Mesenchymal stem cell (in vitro differentiated cells and primary cell): ENCODE measurements around the gene ZNF473.
"Not testable (repeated sequence)": the region's sequence is repeated elsewhere in the genome, so short reads cannot be mapped to it uniquely, and the experiment has no call there.

ENCODE experiments used
- DNase-seq: peaks from one replicate; pipeline ENCODE4 v3.0.0-alpha.2; 2013
- H2AFZ ChIP-seq: one replicate; pipeline ENCODE4 v1.6.1; 2013; ENCODE audit warnings: low read depth, mild to moderate bottlenecking, control low read depth, inconsistent platforms, low read length, moderate library complexity
- H2AK5ac ChIP-seq: 2 replicates; pipeline ENCODE4 v1.6.1; 2013; ENCODE audit warnings: low read length, moderate library complexity, mild to moderate bottlenecking, inconsistent platforms; ENCODE audit not compliant: severe bottlenecking
- H2BK120ac ChIP-seq: one replicate; pipeline ENCODE4 v1.6.1; 2013; ENCODE audit warnings: low read depth, mild to moderate bottlenecking, inconsistent platforms, low read length, moderate library complexity
- H2BK12ac ChIP-seq, 2 experiments: one replicate each; pipeline ENCODE4 v1.6.1; 2013; ENCODE audit warnings: inconsistent platforms in 2 of 2, low read length in 2 of 2, mild to moderate bottlenecking in 2 of 2, moderate library complexity in 2 of 2, control low read depth in 1 of 2
- H2BK15ac ChIP-seq: one replicate; pipeline ENCODE4 v1.6.1; 2013; ENCODE audit warnings: mild to moderate bottlenecking, low read depth, inconsistent platforms; ENCODE audit not compliant: poor library complexity, severe bottlenecking
- H2BK5ac ChIP-seq: 2 replicates; pipeline ENCODE4 v1.6.1; 2013; ENCODE audit warnings: low read depth, mild to moderate bottlenecking, low read length, control low read depth, inconsistent platforms; ENCODE audit not compliant: poor library complexity, severe bottlenecking
- H3K14ac ChIP-seq, 2 experiments: one replicate each; pipeline ENCODE4 v1.6.1; 2013; ENCODE audit warnings: inconsistent platforms in 2 of 2, low read length in 2 of 2, control low read depth in 1 of 2, mild to moderate bottlenecking in 1 of 2, moderate library complexity in 1 of 2
- H3K18ac ChIP-seq, 2 experiments: one replicate each; pipeline ENCODE4 v1.6.1; 2013; ENCODE audit warnings: inconsistent platforms in 2 of 2, low read length in 2 of 2, control low read depth in 1 of 2, low read depth in 1 of 2, mild to moderate bottlenecking in 1 of 2
- H3K23ac ChIP-seq, 2 experiments: one replicate each; pipeline ENCODE4 v1.6.1; 2013; ENCODE audit warnings: inconsistent platforms in 2 of 2, low read length in 2 of 2, mild to moderate bottlenecking in 2 of 2, moderate library complexity in 2 of 2, control low read depth in 1 of 2
- H3K27ac ChIP-seq: 2 replicates; pipeline ENCODE4 v1.5.1; 2013; ENCODE audit warnings: mild to moderate bottlenecking, moderate library complexity, low read length, control low read depth, inconsistent platforms; ENCODE audit not compliant: poor library complexity, severe bottlenecking
- H3K27me3 ChIP-seq, 2 experiments: 2 replicates each; pipeline versions ENCODE4 v1.6.1 to v1.7.0; 2013; ENCODE audit warnings: low read length in 2 of 2, mild to moderate bottlenecking in 2 of 2, moderate library complexity in 2 of 2, control low read depth in 1 of 2, inconsistent platforms in 1 of 2; ENCODE audit not compliant: control insufficient read depth in 1 of 2, insufficient read depth in 1 of 2
- H3K36me3 ChIP-seq, 2 experiments: 2 replicates each; pipeline versions ENCODE4 v1.6.1 to v1.7.0; 2013; ENCODE audit warnings: low read length in 2 of 2, control low read depth in 1 of 2, inconsistent platforms in 1 of 2, low read depth in 1 of 2, mild to moderate bottlenecking in 1 of 2; ENCODE audit not compliant: insufficient read depth in 2 of 2, control insufficient read depth in 1 of 2
- H3K4ac ChIP-seq, 2 experiments: one replicate each; pipeline ENCODE4 v1.6.1; 2013; ENCODE audit warnings: inconsistent platforms in 2 of 2, low read length in 2 of 2, mild to moderate bottlenecking in 2 of 2, moderate library complexity in 2 of 2, control low read depth in 1 of 2, low read depth in 1 of 2
- H3K4me1 ChIP-seq: 2 replicates; pipeline ENCODE4 v1.6.1; 2013; ENCODE audit warnings: low read depth, low read length, control low read depth; ENCODE audit not compliant: control insufficient read depth, insufficient read depth
- H3K4me2 ChIP-seq: 2 replicates; pipeline ENCODE4 v1.6.1; 2013; ENCODE audit warnings: low read length, mild to moderate bottlenecking, inconsistent platforms; ENCODE audit not compliant: poor library complexity, severe bottlenecking
- H3K4me3 ChIP-seq, 2 experiments: 2 replicates each; pipeline versions ENCODE4 v1.5.1 to v1.7.0; 2013; ENCODE audit warnings: low read length in 2 of 2, mild to moderate bottlenecking in 2 of 2, control low read depth in 1 of 2, low read depth in 1 of 2; ENCODE audit not compliant: insufficient read depth in 1 of 2
- H3K79me1 ChIP-seq: replicated peaks from 2 replicates; pipeline ENCODE4 v1.6.1; 2013; ENCODE audit warnings: mild to moderate bottlenecking, control low read depth, low read length, inconsistent platforms; ENCODE audit not compliant: poor library complexity, severe bottlenecking
- H3K9ac ChIP-seq: 2 replicates; pipeline ENCODE4 v1.7.0; 2013; ENCODE audit warnings: mild to moderate bottlenecking, low read length, moderate library complexity
- H3K9me3 ChIP-seq: 2 replicates; pipeline ENCODE4 v1.7.0; 2013; ENCODE audit warnings: mild to moderate bottlenecking, low read length; ENCODE audit not compliant: control insufficient read depth
- H4K8ac ChIP-seq: one replicate; pipeline ENCODE4 v1.6.1; 2013; ENCODE audit warnings: inconsistent platforms, mild to moderate bottlenecking, low read length, moderate library complexity
- H4K91ac ChIP-seq: one replicate; pipeline ENCODE4 v1.6.1; 2013; ENCODE audit warnings: mild to moderate bottlenecking, low read length, inconsistent platforms
- WGBS: methylation state at CpG from one replicate; pipeline ENCODE4 v1.1.7; 2013; ENCODE audit warnings: mixed read lengths; 5-methylcytosine and 5-hydroxymethylcytosine counted together

Gene ZNF473

GRCh38 chr19:50092597-50092996 lies 66.8 kb downstream of the ZNF473 start:
- not testable (repeated sequence) for H3K14ac ChIP-seq, H3K23ac ChIP-seq, H3K4me1 ChIP-seq, H3K36me3 ChIP-seq, H3K9me3 ChIP-seq, H3K4me2 ChIP-seq, H3K4me3 ChIP-seq, H2BK15ac ChIP-seq, H3K79me1 ChIP-seq, H4K91ac ChIP-seq, H2AK5ac ChIP-seq, H2AFZ ChIP-seq, H3K18ac ChIP-seq, H3K9ac ChIP-seq, H4K8ac ChIP-seq, H3K27ac ChIP-seq, H3K27me3 ChIP-seq, H3K4ac ChIP-seq, H2BK120ac ChIP-seq, H2BK5ac ChIP-seq, H2BK12ac ChIP-seq, DNase-seq
- no CpG with 5 or more reads among the region's 10 CpGs for WGBS

- DNase-seq: not testable (repeated sequence)
Observed at GRCh38 chr19:50097884-50098283, 72.1 kb downstream of the ZNF473 start.

GRCh38 chr19:50098892-50099291 lies 73.1 kb downstream of the ZNF473 start:
- not testable (repeated sequence) for H3K9ac ChIP-seq, H2AFZ ChIP-seq, H3K9me3 ChIP-seq, H2BK120ac ChIP-seq, H3K27me3 ChIP-seq, H3K4me2 ChIP-seq, H2BK5ac ChIP-seq, H4K8ac ChIP-seq, H3K23ac ChIP-seq, H3K18ac ChIP-seq, H2BK15ac ChIP-seq, H3K79me1 ChIP-seq, H3K4me3 ChIP-seq, H3K4me1 ChIP-seq, H3K27ac ChIP-seq, H4K91ac ChIP-seq, H3K4ac ChIP-seq, DNase-seq, H2BK12ac ChIP-seq, H2AK5ac ChIP-seq, H3K14ac ChIP-seq, H3K36me3 ChIP-seq
- WGBS: 78% methylated on average over 7 of the region's 14 CpGs

More at GRCh38 chr19:50097884-50098283, 72.1 kb downstream of the ZNF473 start:
- not testable (repeated sequence) for H3K27me3 ChIP-seq, H3K4ac ChIP-seq, H3K9ac ChIP-seq, H2BK12ac ChIP-seq, H4K8ac ChIP-seq, H3K79me1 ChIP-seq, H3K4me3 ChIP-seq, H3K14ac ChIP-seq, H3K18ac ChIP-seq, H3K36me3 ChIP-seq, H2AFZ ChIP-seq, H3K4me2 ChIP-seq, H3K27ac ChIP-seq, H2AK5ac ChIP-seq, H3K4me1 ChIP-seq, H2BK120ac ChIP-seq, H3K9me3 ChIP-seq, H3K23ac ChIP-seq, H2BK5ac ChIP-seq, H4K91ac ChIP-seq, H2BK15ac ChIP-seq
- WGBS: no CpG with 5 or more reads among the region's 13 CpGs

GRCh38 chr19:50099696-50100095 lies 73.9 kb downstream of the ZNF473 start:
- H3K36me3 ChIP-seq, H2BK12ac ChIP-seq, H2AK5ac ChIP-seq, H3K9me3 ChIP-seq, H2BK120ac ChIP-seq, H3K23ac ChIP-seq, H3K18ac ChIP-seq, H3K4ac ChIP-seq, H4K8ac ChIP-seq, H4K91ac ChIP-seq, H3K14ac ChIP-seq, H3K79me1 ChIP-seq, H3K4me2 ChIP-seq, DNase-seq, H3K27ac ChIP-seq, H2BK15ac ChIP-seq, H2AFZ ChIP-seq, H3K4me3 ChIP-seq, H3K4me1 ChIP-seq, H3K27me3 ChIP-seq, H2BK5ac ChIP-seq, H3K9ac ChIP-seq: not testable (repeated sequence)
- no CpG with 5 or more reads among the region's 14 CpGs for WGBS
